H1 (cell line): ENCODE measurements around the gene TMEM130. TPM values are rescaled to one million over a fixed set of nuclear protein-coding genes. Genes with fewer than 3 reads are reported as not detected.

Experiments
- CTCF ChIA-PET: fragments of 300-600 bp; sonication (Branson Sonifier 250); formaldehyde crosslinking; loops from one replicate; lab custom pipeline; 2021; ENCODE audit not compliant: partially characterized antibody; lab: Charles Lee
- POLR2A ChIA-PET: fragments of 300-600 bp; sonication (Branson Sonifier 250); formaldehyde crosslinking; loops from one replicate; lab custom pipeline; 2021; ENCODE audit warnings: inconsistent platforms; ENCODE audit not compliant: partially characterized antibody; lab: Charles Lee
- DNase-seq, 2 experiments: peaks; one replicate each; pipeline versions ENCODE4 v3.0.0 to v3.0.0-alpha.2; 2010 to 2022; ENCODE audit warnings: low spot score in 2 of 2, low read depth in 1 of 2, mixed read lengths in 1 of 2
- FAIRE-seq: peaks from 2 replicates; lab custom pipeline; 2011; peaks lifted over from hg19 to GRCh38; lab: Jason Lieb, UNC
- H2AFZ ChIP-seq: 2 replicates; pipeline ENCODE4 v1.8.1; 2012; ENCODE audit warnings: low read length, inconsistent platforms
- H2AK5ac ChIP-seq: 2 replicates; pipeline ENCODE4 v1.6.1; 2013; ENCODE audit warnings: low read depth, low read length
- H2BK120ac ChIP-seq: replicated peaks from 2 replicates; pipeline ENCODE3; 2013; ENCODE audit warnings: low read depth, low read length, inconsistent platforms
- H2BK12ac ChIP-seq: 2 replicates; pipeline ENCODE4 v1.6.1; 2013; ENCODE audit warnings: low read depth, low read length
- H2BK15ac ChIP-seq: 2 replicates; pipeline ENCODE4 v1.6.1; 2013; ENCODE audit warnings: low read length
- H2BK20ac ChIP-seq: 2 replicates; pipeline ENCODE4 v1.6.1; 2013; ENCODE audit warnings: low read length
- H2BK5ac ChIP-seq: 2 replicates; pipeline ENCODE4 v1.6.1; 2013; ENCODE audit warnings: low read depth, low read length
- H3K14ac ChIP-seq: 2 replicates; pipeline ENCODE4 v1.6.1; 2013; ENCODE audit warnings: inconsistent platforms; ENCODE audit not compliant: insufficient read length
- H3K18ac ChIP-seq: 2 replicates; pipeline ENCODE4 v1.6.1; 2013; ENCODE audit warnings: low read length; ENCODE audit errors: extremely low read depth
- H3K23ac ChIP-seq: 2 replicates; pipeline ENCODE4 v1.6.1; 2013; ENCODE audit warnings: inconsistent platforms; ENCODE audit not compliant: insufficient read length
- H3K23me2 ChIP-seq: 2 replicates; pipeline ENCODE4 v1.6.1; 2013; ENCODE audit warnings: low read depth, low read length
- H3K27ac ChIP-seq: 2 replicates; pipeline ENCODE4 v1.6.1; 2011; ENCODE audit warnings: low read depth, low read length, inconsistent platforms
- H3K27me3 ChIP-seq, 4 experiments: replicated peaks in 1 of 4; 1 replicate in 1 of 4; 2 replicates in 3 of 4; pipeline versions ENCODE4 v1.6.1 to v1.8.1; 2011 to 2013; ENCODE audit warnings: low read length in 3 of 4, mild to moderate bottlenecking in 3 of 4, inconsistent platforms in 2 of 4, mixed read lengths in 2 of 4, moderate library complexity in 1 of 4; ENCODE audit not compliant: control insufficient read depth in 3 of 4, insufficient read depth in 3 of 4; ENCODE audit errors: extremely low read depth in 1 of 4
- H3K36me3 ChIP-seq, 4 experiments: 2 replicates each; pipeline versions ENCODE4 v1.6.1 to v1.8.1; 2011 to 2013; ENCODE audit warnings: mild to moderate bottlenecking in 4 of 4, low read length in 3 of 4, moderate library complexity in 2 of 4, control low read depth in 1 of 4, inconsistent platforms in 1 of 4; ENCODE audit not compliant: insufficient read depth in 4 of 4, control insufficient read depth in 2 of 4
- H3K4ac ChIP-seq: replicated peaks from 2 replicates; pipeline ENCODE3; 2013; ENCODE audit warnings: low read length, low read depth, mixed read lengths, inconsistent platforms; ENCODE audit not compliant: insufficient read length
- H3K4me1 ChIP-seq, 4 experiments: replicated peaks in 1 of 4; 1 replicate in 1 of 4; 2 replicates in 3 of 4; pipeline versions ENCODE4 v1.6.1 to v1.8.1; 2011 to 2013; ENCODE audit warnings: low read length in 3 of 4, inconsistent platforms in 2 of 4, mixed read lengths in 1 of 4; ENCODE audit not compliant: insufficient read depth in 4 of 4, control insufficient read depth in 3 of 4
- H3K4me2 ChIP-seq, 2 experiments: 2 replicates each; pipeline versions ENCODE4 v1.6.1 to v1.8.1; 2011 to 2013; ENCODE audit warnings: low read depth in 2 of 2, low read length in 2 of 2, control low read depth in 1 of 2, inconsistent platforms in 1 of 2, mild to moderate bottlenecking in 1 of 2; ENCODE audit not compliant: insufficient read depth in 1 of 2
- H3K4me3 ChIP-seq, 4 experiments: fragments of 200-600, 300-600 bp in 1 of 4; sonication (generic), shearing (Covaris generic), sonication (Bioruptor Twin) in 1 of 4; 2 replicates each; pipeline versions ENCODE4 v1.5.1 to v1.8.1; 2011 to 2016; ENCODE audit warnings: low read length in 4 of 4, low read depth in 3 of 4, control low read depth in 2 of 4, inconsistent platforms in 2 of 4, mild to moderate bottlenecking in 2 of 4, mixed read lengths in 1 of 4, moderate library complexity in 1 of 4; ENCODE audit not compliant: insufficient read depth in 2 of 4; ENCODE audit errors: extremely low read depth in 1 of 4
- H3K56ac ChIP-seq: replicated peaks from 2 replicates; pipeline ENCODE3; 2013; ENCODE audit warnings: low read depth, mild to moderate bottlenecking, mixed read lengths, low read length, inconsistent platforms; ENCODE audit not compliant: insufficient read length
- H3K79me1 ChIP-seq: 2 replicates; pipeline ENCODE4 v1.6.1; 2013; ENCODE audit warnings: low read depth, low read length, control low read depth
- H3K79me2 ChIP-seq, 2 experiments: 2 replicates each; pipeline versions ENCODE4 v1.6.1 to v1.8.1; 2012 to 2013; ENCODE audit warnings: low read length in 2 of 2, mild to moderate bottlenecking in 2 of 2, inconsistent platforms in 1 of 2; ENCODE audit not compliant: insufficient read depth in 2 of 2, control insufficient read depth in 1 of 2
- H3K9ac ChIP-seq, 4 experiments: replicated peaks in 1 of 4; 1 replicate in 1 of 4; 2 replicates in 3 of 4; pipeline versions ENCODE4 v1.6.1 to v1.8.1; 2011 to 2013; ENCODE audit warnings: low read depth in 3 of 4, low read length in 3 of 4, control low read depth in 2 of 4, mild to moderate bottlenecking in 2 of 4, moderate library complexity in 2 of 4, inconsistent platforms in 1 of 4; ENCODE audit errors: extremely low read depth in 1 of 4
- H3K9me3 ChIP-seq, 2 experiments: 2 replicates each; pipeline versions ENCODE4 v1.6.1 to v1.8.1; 2012 to 2013; ENCODE audit warnings: mild to moderate bottlenecking in 2 of 2, moderate library complexity in 2 of 2, control low read depth in 1 of 2, inconsistent platforms in 1 of 2, low read depth in 1 of 2, low read length in 1 of 2, mixed read lengths in 1 of 2; ENCODE audit not compliant: insufficient read depth in 2 of 2
- H4K20me1 ChIP-seq, 2 experiments: replicated peaks in 1 of 2; 2 replicates each; pipeline versions ENCODE3 to v1.8.1; 2011 to 2013; ENCODE audit warnings: inconsistent platforms in 2 of 2, low read length in 2 of 2, mild to moderate bottlenecking in 1 of 2; ENCODE audit not compliant: insufficient read depth in 2 of 2, control insufficient read depth in 1 of 2
- H4K5ac ChIP-seq: 2 replicates; pipeline ENCODE4 v1.6.1; 2013; ENCODE audit warnings: low read length, low read depth, mixed read lengths, inconsistent platforms; ENCODE audit not compliant: insufficient read length
- H4K8ac ChIP-seq: 2 replicates; pipeline ENCODE4 v1.8.0; 2013; ENCODE audit warnings: mild to moderate bottlenecking, moderate library complexity, low read length, inconsistent platforms; ENCODE audit not compliant: insufficient read depth; ENCODE audit errors: extremely low read depth
- H4K91ac ChIP-seq: replicated peaks from 2 replicates; pipeline ENCODE3; 2013; ENCODE audit warnings: low read length, mixed read lengths, inconsistent platforms; ENCODE audit not compliant: insufficient read length
- CBX8 ChIP-seq: fragments of 300-800, 300-1000 bp; sonication (generic); IDR thresholded peaks from 2 replicates; pipeline ENCODE4 v1.7.1; 2016; ENCODE audit warnings: low read depth, low read length, borderline replicate concordance
- CEBPB ChIP-seq: IDR thresholded peaks from 2 replicates; pipeline ENCODE4 v1.6.1; 2012; ENCODE audit warnings: low read depth, low read length
- CTBP2 ChIP-seq: IDR thresholded peaks from 2 replicates; pipeline ENCODE4 v1.7.0; 2011; ENCODE audit warnings: borderline replicate concordance, mild to moderate bottlenecking, moderate library complexity, mixed read lengths, low read length; ENCODE audit not compliant: insufficient read depth, insufficient read length
- HDAC2 ChIP-seq, 2 experiments: fragments of 300-600 bp in 1 of 2; sonication (generic) in 1 of 2; IDR thresholded peaks; 2 replicates each; pipeline ENCODE4 v1.6.1; 2011 to 2012; ENCODE audit warnings: low read depth in 2 of 2, low read length in 2 of 2, mild to moderate bottlenecking in 2 of 2, moderate library complexity in 2 of 2, borderline replicate concordance in 1 of 2, inconsistent platforms in 1 of 2
- PHF8 ChIP-seq: fragments of 200-600 bp; sonication (generic); conservative IDR thresholded peaks from 2 replicates; pipeline ENCODE4 v1.7.1; 2012; ENCODE audit warnings: low read depth, mild to moderate bottlenecking, inconsistent platforms, low read length, moderate library complexity
- SAP30 ChIP-seq: fragments of 300-600 bp; sonication (generic); IDR thresholded peaks from 2 replicates; pipeline ENCODE4 v1.7.1; 2012; ENCODE audit warnings: low read length, moderate library complexity, mild to moderate bottlenecking, inconsistent platforms; ENCODE audit not compliant: insufficient read depth, insufficient replicate concordance
- SIRT6 ChIP-seq: IDR thresholded peaks from one replicate; pipeline ENCODE4 v1.7.1; 2012; ENCODE audit warnings: low read length, inconsistent platforms
- YY1 ChIP-seq: IDR thresholded peaks from 2 replicates; pipeline ENCODE4 v1.6.1; 2011; ENCODE audit warnings: low read depth, mild to moderate bottlenecking, low read length
- WGBS, 2 experiments: shearing (Covaris generic) in 1 of 2; methylation state at CpG; one replicate each; pipeline versions ENCODE4 v1.1.6 to v1.1.7; 2013 to 2015; ENCODE audit warnings: low lambda C conversion rate in 2 of 2, mixed read lengths in 2 of 2, inconsistent platforms in 1 of 2, low coverage in 1 of 2, missing lambda C conversion rate in 1 of 2; ENCODE audit not compliant: insufficient replicate concordance in 2 of 2, insufficient coverage in 1 of 2, insufficient read length in 1 of 2; ENCODE audit errors: extremely low coverage in 1 of 2, missing lambda C conversion rate in 1 of 2; 5-methylcytosine and 5-hydroxymethylcytosine counted together
- polyA plus RNA-seq, 7 experiments: library from polyadenylated mRNA; depleted of rRNA in 3 of 7; stranded (reverse) in 5 of 7; unstranded in 2 of 7; fragments of >200 nt in 5 of 7; fragments of 200-250 nt in 2 of 7; gene quantifications; 1 replicate in 5 of 7; 2 replicates in 1 of 7; 4 replicates in 1 of 7; pipeline versions ENCODE4 v1.2.1 to v1.2.3, GENCODE V29; 2011 to 2013; ENCODE audit warnings: missing spikeins in 2 of 7, mixed read lengths in 2 of 7
- total RNA-seq: library from RNA; stranded (reverse); fragmentation: NEBNext Ultra II Directional; extraction: Animal tissue kit (Norgen Biotek cat#: 25700); gene quantifications from 2 replicates; pipeline ENCODE4 v1.2.1, GENCODE V29; 2021
- TF ChIP-seq, protein P1 (sequence below): IDR thresholded peaks from 2 replicates; pipeline ENCODE4 v1.6.1; 2011; ENCODE audit warnings: low read length, improper control_type of control experiment
- TF ChIP-seq, protein P2 (sequence below): IDR thresholded peaks from 2 replicates; pipeline ENCODE4 v1.6.1; 2012; ENCODE audit warnings: inconsistent platforms

Gene TMEM130
- total and polyA plus RNA-seq, 2 of the 8 experiments (the other 6 are each of a cell fraction or from before 2014, with no cell fraction given), result 2.9 to 6.6 TPM

DNA sequence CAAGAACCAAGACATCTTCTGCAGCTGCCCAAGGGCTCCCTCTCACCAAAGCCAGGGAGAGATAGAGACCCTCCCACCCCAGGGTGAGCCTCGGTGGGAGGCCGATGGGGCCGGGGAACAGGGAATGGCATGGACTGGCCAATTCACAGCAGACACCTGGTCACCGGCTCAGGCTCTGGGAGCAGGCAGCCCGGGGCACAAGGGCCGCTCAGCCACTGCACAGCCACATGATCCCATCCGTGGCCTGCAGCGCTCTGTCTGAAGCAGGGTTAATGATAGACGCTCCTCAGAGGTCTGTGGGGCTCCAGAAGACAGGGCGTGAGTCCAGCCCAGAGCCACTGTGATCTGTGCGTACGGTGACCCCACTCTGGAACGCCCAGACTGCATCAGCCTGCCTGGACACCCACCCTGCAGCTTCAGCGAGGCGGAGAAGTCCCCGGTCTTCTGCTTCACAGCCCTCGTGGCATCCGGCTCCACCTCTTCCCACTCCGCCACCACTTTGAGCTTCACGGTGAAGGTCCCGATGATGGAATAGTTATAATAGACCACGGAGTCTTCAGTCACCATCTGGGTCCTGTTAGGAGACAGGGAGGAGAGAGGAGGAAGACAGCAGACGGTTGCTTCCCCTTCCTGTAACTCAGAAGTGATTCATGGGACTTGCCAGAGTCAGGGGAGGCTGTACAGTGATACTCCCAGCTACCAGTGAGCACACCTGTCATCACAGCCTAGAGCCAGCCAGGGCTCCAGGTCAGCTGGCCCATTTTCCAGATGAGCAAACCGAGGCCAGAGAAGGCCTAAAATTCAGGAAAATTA, 14.0 kb downstream of the TMEM130 start:
- FAIRE-seq, result no peak
- CTCF ChIA-PET, result interaction anchor here (0.7 to 24.2 kb wide), 2 partner anchors 14 to 24 kb away, joined by 4 to 224 read pairs; no protein-coding TSS in a partner anchor
- TF ChIP-seq CTBP2, result no peak
- TF ChIP-seq PHF8, result no peak
- TF ChIP-seq, protein P1, sequence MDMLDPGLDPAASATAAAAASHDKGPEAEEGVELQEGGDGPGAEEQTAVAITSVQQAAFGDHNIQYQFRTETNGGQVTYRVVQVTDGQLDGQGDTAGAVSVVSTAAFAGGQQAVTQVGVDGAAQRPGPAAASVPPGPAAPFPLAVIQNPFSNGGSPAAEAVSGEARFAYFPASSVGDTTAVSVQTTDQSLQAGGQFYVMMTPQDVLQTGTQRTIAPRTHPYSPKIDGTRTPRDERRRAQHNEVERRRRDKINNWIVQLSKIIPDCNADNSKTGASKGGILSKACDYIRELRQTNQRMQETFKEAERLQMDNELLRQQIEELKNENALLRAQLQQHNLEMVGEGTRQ, result no peak
- no peak for TF ChIP-seq YY1
- TF ChIP-seq HDAC2 (IDR thresholded peaks at IDR 0.05; ENCODE audit: borderline replicate concordance in 1 of 2, low read depth in 2 of 2, low read length in 2 of 2), result no peak
- TF ChIP-seq CBX8, result no peak
- TF ChIP-seq CEBPB, result no peak
- TF ChIP-seq SIRT6, result no peak
- TF ChIP-seq, protein P2, sequence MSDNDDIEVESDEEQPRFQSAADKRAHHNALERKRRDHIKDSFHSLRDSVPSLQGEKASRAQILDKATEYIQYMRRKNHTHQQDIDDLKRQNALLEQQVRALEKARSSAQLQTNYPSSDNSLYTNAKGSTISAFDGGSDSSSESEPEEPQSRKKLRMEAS, result no peak
- no peak for TF ChIP-seq SAP30

More for the DNA sequence above, 14.0 kb downstream of the TMEM130 start:
- Histone ChIP-seq H2AK5ac (no peak overlapping the region), H2BK15ac (no peak overlapping the region), H3K4ac (no peak overlapping the region), H3K79me2 (no peaks in the 10 kb centered on the region), H3K56ac (no peak overlapping the region), H4K8ac (peak overlapping the region; percentile 62; the same call in 1 of the 2 replicates), H3K23me2 (no peaks in the 10 kb centered on the region), H3K4me2 (no peak overlapping the region), H3K4me1 (peaks cover 0 to 9% (median 6%) of the 10 kb centered on the region in 4 experiments; a peak in 5 of 7 replicates), H2BK20ac (no peak overlapping the region), H2BK12ac (peak overlapping the region; percentile 4; the same call in 1 of the 2 replicates), H3K4me3 (no peak overlapping the region), H4K91ac (no peak overlapping the region), H3K23ac (no peak overlapping the region), H3K14ac (no peak overlapping the region), H3K27me3 (no peaks in the 10 kb centered on the region; a peak in 1 of 7 replicates), H3K9me3 (0 out of 4 replicates have a peak, but pooled peaks cover 0 to under 1% of the 10 kb centered on the region in 2 experiments), H4K20me1 (no peaks in the 10 kb centered on the region), H3K27ac (no peak overlapping the region), H4K5ac (no peak overlapping the region), H3K79me1 (no peaks in the 10 kb centered on the region), H2BK5ac (no peak overlapping the region), H3K18ac (no peak overlapping the region), H3K9ac (no peak overlapping the region), H2AFZ (no peak overlapping the region), H3K36me3 (no peaks in the 10 kb centered on the region), H2BK120ac (no peak overlapping the region)
- POLR2A ChIA-PET, result no interaction called here
- no peak for DNase-seq
- 92% methylated on average over 24 of the region's 24 CpGs; no CpG with 5 or more reads in 1 of the 2 experiments for WGBS, 2 experiments
